Sigmoid colon (tissue), 7 donors: ENCODE measurements around the gene NEURL1. TPM values are rescaled to one million over a fixed set of nuclear protein-coding genes. Genes with fewer than 3 reads are reported as not detected.

ENCODE experiments used
- DNase-seq: peaks from one replicate; pipeline ENCODE4 v3.0.0-alpha.2; 2019
- H3K27ac ChIP-seq, 4 donors: fragments of 200-600 bp; sonication (generic); one replicate each; pipeline ENCODE4 v1.5.1; 2016 to 2019; ENCODE audit warnings: mild to moderate bottlenecking in 1 of 4
- H3K27me3 ChIP-seq, 3 donors: fragments of 200-600 bp; sonication (generic); one replicate each; pipeline ENCODE4 v1.5.1; 2019; ENCODE audit warnings: mild to moderate bottlenecking in 1 of 3
- H3K36me3 ChIP-seq, 4 donors: fragments of 200-600 bp; sonication (generic); one replicate each; pipeline ENCODE4 v1.5.1; 2016 to 2019
- H3K4me1 ChIP-seq, 4 donors: fragments of 200-600 bp; sonication (generic); one replicate each; pipeline ENCODE4 v1.5.1; 2017 to 2019
- H3K4me3 ChIP-seq, 4 donors: fragments of 200-600 bp; sonication (generic); one replicate each; pipeline ENCODE4 v1.5.1; 2017 to 2019; ENCODE audit warnings: mild to moderate bottlenecking in 2 of 4, moderate library complexity in 1 of 4
- H3K9me3 ChIP-seq, 4 donors: fragments of 200-600 bp in 3 of 4; sonication (generic) in 3 of 4; one replicate each; pipeline versions ENCODE4 v1.5.1 to v1.6.1; 2013 to 2019
- EP300 ChIP-seq, 4 donors: sonication (generic); formaldehyde crosslinking; IDR thresholded peaks; one replicate each; pipeline ENCODE4 v1.6.1; 2017; ENCODE audit warnings: antibody characterized with exemption in 4 of 4
- POLR2A ChIP-seq, 2 donors: fragments of 450-650 bp; IDR thresholded peaks; one replicate each; pipeline ENCODE4 v1.6.1; 2016; ENCODE audit warnings: antibody characterized with exemption in 2 of 2, mild to moderate bottlenecking in 2 of 2, moderate library complexity in 2 of 2
- POLR2AphosphoS5 ChIP-seq, 4 donors: sonication (generic); formaldehyde crosslinking; IDR thresholded peaks; one replicate each; pipeline ENCODE4 v1.6.1; 2017; ENCODE audit warnings: antibody characterized with exemption in 4 of 4
- WGBS, 2 donors: extraction: QIAGEN DNeasy Blood & Tissue Kit; methylation state at CpG; one replicate each; pipeline ENCODE4 v1.1.7; 2013; 5-methylcytosine and 5-hydroxymethylcytosine counted together
- intact Hi-C: fragments of 100-400 bp; cut with DNase I; formaldehyde crosslinking; loops from one replicate; pipeline ENCODE4 v1.15.1; 2023
- polyA plus RNA-seq, 3 donors: library from polyadenylated mRNA; stranded (reverse); fragments of 200-250 nt; gene quantifications; one replicate each; pipeline ENCODE4 v1.2.3, GENCODE V29; 2013
- total RNA-seq, 4 donors: library from RNA; depleted of rRNA; stranded (reverse); fragments of >200 nt; gene quantifications; one replicate each; pipeline ENCODE4 v1.1.0, GENCODE V29; 2016
- TF ChIP-seq, protein P1 (sequence below), 4 experiments: fragments of 450-650 bp in 3 of 4; fragments of 200-600 bp in 1 of 4; IDR thresholded peaks; one replicate each; pipeline ENCODE4 v1.5.1; 2016 to 2019; ENCODE audit warnings: antibody characterized with exemption in 4 of 4, mild to moderate bottlenecking in 3 of 4, moderate library complexity in 2 of 4
- donor health status: healthy with polysubstance abuse.
- donor health status: Bipolar disorder and iron deficiency.
- donor health status: healthy.

The NEURL1 gene
- total and polyA plus RNA-seq, 7 donors, result 0.41 to 54.1 (median 15.3) TPM; not detected in 1

DNA sequence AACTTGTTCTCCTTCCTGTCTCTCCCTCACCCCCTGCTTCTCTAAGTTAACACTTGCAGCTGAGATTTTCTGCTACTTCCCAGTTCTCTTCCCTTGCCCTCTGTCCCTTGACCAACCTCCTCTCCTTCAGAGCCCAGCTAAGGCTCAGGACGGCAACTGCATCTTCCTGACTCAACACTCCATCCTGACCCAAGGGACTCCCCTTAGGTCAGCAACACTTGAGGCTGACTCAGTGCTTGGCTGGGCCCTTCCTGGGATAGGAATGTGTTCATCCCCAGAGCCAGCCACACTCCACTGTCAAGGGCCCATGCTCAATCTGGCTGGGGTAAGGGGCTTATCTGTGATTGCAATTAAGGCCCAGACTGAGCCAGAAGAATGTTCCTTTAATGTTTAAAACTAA is 44.8 kb upstream of the NEURL1 start:
- peak overlapping the region; percentile 81 to 88 (median 82) for H3K27ac ChIP-seq
- peak in 3 of 4 donors; percentile 16 to 67 (median 42) for TF ChIP-seq POLR2AphosphoS5 (IDR thresholded peaks at IDR 0.05)
- no peak for TF ChIP-seq POLR2A (IDR thresholded peaks at IDR 0.05)
- TF ChIP-seq, protein P1, sequence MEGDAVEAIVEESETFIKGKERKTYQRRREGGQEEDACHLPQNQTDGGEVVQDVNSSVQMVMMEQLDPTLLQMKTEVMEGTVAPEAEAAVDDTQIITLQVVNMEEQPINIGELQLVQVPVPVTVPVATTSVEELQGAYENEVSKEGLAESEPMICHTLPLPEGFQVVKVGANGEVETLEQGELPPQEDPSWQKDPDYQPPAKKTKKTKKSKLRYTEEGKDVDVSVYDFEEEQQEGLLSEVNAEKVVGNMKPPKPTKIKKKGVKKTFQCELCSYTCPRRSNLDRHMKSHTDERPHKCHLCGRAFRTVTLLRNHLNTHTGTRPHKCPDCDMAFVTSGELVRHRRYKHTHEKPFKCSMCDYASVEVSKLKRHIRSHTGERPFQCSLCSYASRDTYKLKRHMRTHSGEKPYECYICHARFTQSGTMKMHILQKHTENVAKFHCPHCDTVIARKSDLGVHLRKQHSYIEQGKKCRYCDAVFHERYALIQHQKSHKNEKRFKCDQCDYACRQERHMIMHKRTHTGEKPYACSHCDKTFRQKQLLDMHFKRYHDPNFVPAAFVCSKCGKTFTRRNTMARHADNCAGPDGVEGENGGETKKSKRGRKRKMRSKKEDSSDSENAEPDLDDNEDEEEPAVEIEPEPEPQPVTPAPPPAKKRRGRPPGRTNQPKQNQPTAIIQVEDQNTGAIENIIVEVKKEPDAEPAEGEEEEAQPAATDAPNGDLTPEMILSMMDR (IDR thresholded peaks at IDR 0.05), result no peak
- peak; percentile 91 for DNase-seq
- WGBS, 2 donors, result 65 to 69% methylated on average over 1 of the region's 1 CpG
- no peaks in the 10 kb centered on the region for H3K27me3 ChIP-seq
- intact Hi-C loops, result no loop called here
- peaks cover 0 to 67% (median 37%) of the 10 kb centered on the region in 4 donors for H3K4me1 ChIP-seq
- peak overlapping the region in 1 of 4 donors; percentile 8 for H3K4me3 ChIP-seq
- H3K9me3 ChIP-seq, result no peaks in the 10 kb centered on the region
- H3K36me3 ChIP-seq, result peaks cover 7 to 57% (median 17%) of the 10 kb centered on the region in 4 donors

- H3K27me3 ChIP-seq, result no peaks in the 10 kb centered on the region
- H3K4me3 ChIP-seq, result peak overlapping the region in 3 of 4 donors; percentile 72 to 76 (median 73)
- WGBS, 2 donors, result 86 to 89% methylated on average over 34 of the region's 34 CpGs
- peak overlapping the region; percentile 81 to 88 (median 86) for H3K27ac ChIP-seq
- no peak for DNase-seq
- TF ChIP-seq POLR2A (IDR thresholded peaks at IDR 0.05) (no peak), EP300 (IDR thresholded peaks at IDR 0.05) (no peak), POLR2AphosphoS5 (IDR thresholded peaks at IDR 0.05) (no peak)
- TF ChIP-seq, protein P1 (IDR thresholded peaks at IDR 0.05), result no peak
- intact Hi-C loops, result no loop called here
- H3K9me3 ChIP-seq, result no peaks in the 10 kb centered on the region
- H3K4me1 ChIP-seq, result peaks cover 0 to 67% (median 37%) of the 10 kb centered on the region in 4 donors
- peaks cover 0 to 50% (median 10%) of the 10 kb centered on the region in 4 donors for H3K36me3 ChIP-seq
Measured at GRCh38 chr10:103449208-103450144, 44.0 kb upstream of the NEURL1 start.

GRCh38 chr10:103450201-103450695 is 43.3 kb upstream of the NEURL1 start:
- Histone ChIP-seq H3K36me3 (peaks cover 0 to 42% (median 7%) of the 10 kb centered on the region in 4 donors), H3K4me1 (peaks cover 0 to 65% (median 37%) of the 10 kb centered on the region in 4 donors), H3K9me3 (no peaks in the 10 kb centered on the region), H3K27ac (peak overlapping the region; percentile 81 to 88 (median 86)), H3K27me3 (no peaks in the 10 kb centered on the region), H3K4me3 (peak overlapping the region in 3 of 4 donors; percentile 72 to 76 (median 73))
- intact Hi-C loops, result no loop called here
- WGBS, 2 donors, result 88 to 91% methylated on average over 12 of the region's 12 CpGs
- TF ChIP-seq POLR2AphosphoS5 (IDR thresholded peaks at IDR 0.05) (no peak), POLR2A (IDR thresholded peaks at IDR 0.05) (no peak), EP300 (IDR thresholded peaks at IDR 0.05) (no peak)
- TF ChIP-seq, protein P1 (IDR thresholded peaks at IDR 0.05), result no peak
- DNase-seq, result no peak

DNA sequence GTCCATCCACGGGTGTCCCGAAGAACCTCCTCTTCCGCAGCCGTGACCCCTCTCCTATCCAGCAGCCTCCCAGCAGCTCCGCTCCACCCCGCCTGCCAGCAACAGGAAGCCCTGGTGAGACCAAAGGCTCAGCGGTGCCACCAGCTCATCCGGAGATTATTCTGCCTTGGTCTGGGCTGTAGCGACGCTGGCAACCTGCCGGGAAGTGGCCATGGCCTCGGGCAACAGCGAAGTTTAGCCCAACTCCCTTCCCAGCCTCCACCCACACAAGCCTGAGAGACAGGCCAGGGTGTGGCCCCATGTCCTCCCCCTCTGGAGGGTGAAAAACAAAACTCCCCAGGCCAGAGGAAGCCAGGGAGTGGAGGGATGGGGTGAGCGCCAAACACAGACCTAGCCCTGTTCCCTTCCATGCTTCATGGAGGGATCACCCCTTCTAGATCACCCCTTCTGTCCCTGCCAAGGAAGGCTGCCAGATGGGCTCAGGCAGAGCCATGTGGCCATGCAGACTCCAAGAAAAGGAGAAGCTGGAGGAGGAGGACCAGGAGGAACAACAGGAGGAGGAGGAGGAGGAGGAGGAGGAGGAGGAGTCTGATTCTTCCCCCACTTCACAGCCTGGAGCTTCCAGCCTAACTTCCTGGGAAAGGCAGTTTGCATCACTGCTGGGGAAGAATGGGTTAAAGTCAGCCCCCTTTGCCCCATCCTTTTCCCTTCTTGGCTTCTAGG is 42.3 kb upstream of the NEURL1 start:
- Histone ChIP-seq H3K9me3 (no peaks in the 10 kb centered on the region), H3K27me3 (no peaks in the 10 kb centered on the region), H3K4me3 (peak overlapping the region; percentile 53 to 76 (median 72)), H3K27ac (peak overlapping the region; percentile 81 to 88 (median 86)), H3K4me1 (peaks cover 0 to 58% (median 37%) of the 10 kb centered on the region in 4 donors), H3K36me3 (peaks cover 0 to 32% (median 3%) of the 10 kb centered on the region in 4 donors)
- intact Hi-C loops, result no loop called here
- 27 to 56% methylated on average over 14 of the region's 14 CpGs for WGBS, 2 donors
- DNase-seq, result peak; percentile 82
- TF ChIP-seq, protein P1 (IDR thresholded peaks at IDR 0.05), result no peak
- TF ChIP-seq POLR2AphosphoS5 (IDR thresholded peaks at IDR 0.05) (peak in 3 of 4 donors; percentile 24 to 48 (median 29)), EP300 (IDR thresholded peaks at IDR 0.05) (no peak), POLR2A (IDR thresholded peaks at IDR 0.05) (no peak)
